Ectodermal cell (in vitro differentiated cells): ENCODE data around the gene XK.

ENCODE experiments used
- H3K27ac ChIP-seq: 2 replicates; pipeline ENCODE4 v1.7.0; 2013; ENCODE audit warnings: mild to moderate bottlenecking, low read depth, low read length; ENCODE audit not compliant: insufficient read depth, poor library complexity, severe bottlenecking
- H3K27me3 ChIP-seq: 2 replicates; pipeline ENCODE4 v1.7.0; 2013; ENCODE audit warnings: mild to moderate bottlenecking, low read length; ENCODE audit not compliant: insufficient read depth, control insufficient read depth, poor library complexity, severe bottlenecking
- H3K36me3 ChIP-seq: one replicate; pipeline ENCODE4 v1.7.0; 2013; ENCODE audit warnings: low read length; ENCODE audit not compliant: control insufficient read depth, insufficient read depth
- H3K4me1 ChIP-seq: one replicate; pipeline ENCODE4 v1.7.0; 2013; ENCODE audit warnings: low read length; ENCODE audit not compliant: control insufficient read depth, insufficient read depth
- H3K4me3 ChIP-seq: 2 replicates; pipeline ENCODE4 v1.7.0; 2013; ENCODE audit warnings: low read depth, low read length, control low read depth; ENCODE audit not compliant: insufficient read depth
- H3K9me3 ChIP-seq: 2 replicates; pipeline ENCODE4 v1.7.0; 2013; ENCODE audit warnings: mild to moderate bottlenecking, low read length, moderate library complexity; ENCODE audit not compliant: control insufficient read depth
- WGBS, 2 experiments: methylation state at CpG; one replicate each; pipeline ENCODE4 v1.1.7; 2013; ENCODE audit warnings: missing lambda C conversion rate in 2 of 2; 5-methylcytosine and 5-hydroxymethylcytosine counted together

Gene XK

GRCh38 chrX:37701588-37701987 is 16.0 kb downstream of the XK start:
- H3K4me3 ChIP-seq, result no peak overlapping the region
- H3K4me1 ChIP-seq, result no peaks in the 10 kb centered on the region
- H3K27ac ChIP-seq, result no peak overlapping the region
- H3K27me3 ChIP-seq, result no peaks in the 10 kb centered on the region
- 51 to 63% methylated on average over 3 to 4 of the region's 4 CpGs for WGBS, 2 experiments
- H3K36me3 ChIP-seq, result no peaks in the 10 kb centered on the region
- no peaks in the 10 kb centered on the region for H3K9me3 ChIP-seq

GRCh38 chrX:37711991-37712390 is 26.4 kb downstream of the XK start:
- Histone ChIP-seq H3K36me3 (no peaks in the 10 kb centered on the region), H3K27ac (no peak overlapping the region), H3K9me3 (no peaks in the 10 kb centered on the region), H3K27me3 (no peaks in the 10 kb centered on the region), H3K4me3 (no peak overlapping the region), H3K4me1 (no peaks in the 10 kb centered on the region)
- 96 to 100% methylated on average over 2 to 3 of the region's 3 CpGs for WGBS, 2 experiments

GRCh38 chrX:37712458-37712857 is 26.9 kb downstream of the XK start:
- H3K4me3 ChIP-seq, result no peak overlapping the region
- H3K4me1 ChIP-seq, result no peaks in the 10 kb centered on the region
- no peak overlapping the region for H3K27ac ChIP-seq
- no peaks in the 10 kb centered on the region for H3K27me3 ChIP-seq
- WGBS, 2 experiments, result 63 to 86% methylated on average over 1 to 3 of the region's 3 CpGs
- no peaks in the 10 kb centered on the region for H3K36me3 ChIP-seq
- no peaks in the 10 kb centered on the region for H3K9me3 ChIP-seq

GRCh38 chrX:37714479-37714878 is 28.9 kb downstream of the XK start:
- Histone ChIP-seq H3K4me3 (no peak overlapping the region), H3K9me3 (no peaks in the 10 kb centered on the region), H3K27ac (no peak overlapping the region), H3K4me1 (no peaks in the 10 kb centered on the region), H3K27me3 (no peaks in the 10 kb centered on the region), H3K36me3 (no peaks in the 10 kb centered on the region)
- 86 to 90% methylated on average over 1 to 2 of the region's 2 CpGs for WGBS, 2 experiments

GRCh38 chrX:37716602-37717001 is 31.0 kb downstream of the XK start:
- Histone ChIP-seq H3K36me3 (no peaks in the 10 kb centered on the region), H3K27me3 (no peaks in the 10 kb centered on the region), H3K4me1 (no peaks in the 10 kb centered on the region), H3K27ac (no peak overlapping the region), H3K9me3 (no peaks in the 10 kb centered on the region), H3K4me3 (no peak overlapping the region)

- Histone ChIP-seq H3K9me3 (no peaks in the 10 kb centered on the region), H3K4me3 (no peak overlapping the region), H3K4me1 (no peaks in the 10 kb centered on the region), H3K27me3 (no peaks in the 10 kb centered on the region), H3K36me3 (no peaks in the 10 kb centered on the region), H3K27ac (no peak overlapping the region)
- no CpG with 5 or more reads among the region's 1 CpG for WGBS, 2 experiments
Measured at GRCh38 chrX:37717708-37718107, 32.1 kb downstream of the XK start.

- no peaks in the 10 kb centered on the region for H3K36me3 ChIP-seq
- no peak overlapping the region for H3K4me3 ChIP-seq
- no peaks in the 10 kb centered on the region for H3K27me3 ChIP-seq
- 100% methylated on average over 1 of the region's 1 CpG for WGBS, 2 experiments
- no peaks in the 10 kb centered on the region for H3K9me3 ChIP-seq
- H3K27ac ChIP-seq, result no peak overlapping the region
- no peaks in the 10 kb centered on the region for H3K4me1 ChIP-seq
Measured at GRCh38 chrX:37722595-37722994, 37.0 kb downstream of the XK start.

GRCh38 chrX:37726346-37726745 is 40.8 kb downstream of the XK start:
- Histone ChIP-seq H3K9me3 (no peaks in the 10 kb centered on the region), H3K27ac (no peak overlapping the region), H3K4me3 (no peak overlapping the region), H3K4me1 (no peaks in the 10 kb centered on the region), H3K36me3 (no peaks in the 10 kb centered on the region), H3K27me3 (no peaks in the 10 kb centered on the region)
- WGBS, 2 experiments, result 78 to 97% methylated on average over 1 to 3 of the region's 3 CpGs

- 22 to 38% methylated on average over 2 of the region's 3 CpGs for WGBS, 2 experiments
- Histone ChIP-seq H3K27me3 (no peaks in the 10 kb centered on the region), H3K9me3 (no peaks in the 10 kb centered on the region), H3K4me3 (no peak overlapping the region), H3K36me3 (no peaks in the 10 kb centered on the region), H3K27ac (no peak overlapping the region), H3K4me1 (no peaks in the 10 kb centered on the region)
Measured at GRCh38 chrX:37745354-37745753, 59.8 kb downstream of the XK start.

- H3K4me1 ChIP-seq, result no peaks in the 10 kb centered on the region
- H3K4me3 ChIP-seq, result no peak overlapping the region
- WGBS, 2 experiments, result 88 to 100% methylated on average over 1 of the region's 1 CpG
- H3K36me3 ChIP-seq, result no peaks in the 10 kb centered on the region
- H3K27me3 ChIP-seq, result no peaks in the 10 kb centered on the region
- H3K27ac ChIP-seq, result no peak overlapping the region
- no peaks in the 10 kb centered on the region for H3K9me3 ChIP-seq
Measured at GRCh38 chrX:37745835-37746217, 60.2 kb downstream of the XK start.

GRCh38 chrX:37746218-37746941 is 60.8 kb downstream of the XK start:
- WGBS, 2 experiments, result 88 to 95% methylated on average over 6 to 7 of the region's 7 CpGs
- no peaks in the 10 kb centered on the region for H3K9me3 ChIP-seq
- H3K36me3 ChIP-seq, result no peaks in the 10 kb centered on the region
- H3K27ac ChIP-seq, result no peak overlapping the region
- H3K4me1 ChIP-seq, result no peaks in the 10 kb centered on the region
- H3K4me3 ChIP-seq, result no peak overlapping the region
- no peaks in the 10 kb centered on the region for H3K27me3 ChIP-seq
